DMS53 treated with DMSO at 0.1 percent for 48 hours (cell line): Measurements from ENCODE around the gene ACACA.

ENCODE experiments used
- DNase-seq: peaks from one replicate; lab custom pipeline; 2025; ENCODE audit not compliant: unreplicated experiment; lab: John Stamatoyannopoulos, UW

The ACACA gene

GRCh38 chr17:37239690-37240334, 166.8 kb downstream of the ACACA start:
- no peak for DNase-seq

GRCh38 chr17:37234106-37234505, 172.5 kb downstream of the ACACA start:
- no peak for DNase-seq

GRCh38 chr17:37233036-37233435, 173.6 kb downstream of the ACACA start:
- no peak for DNase-seq

- DNase-seq, result no peak
Observed at GRCh38 chr17:37231887-37232286, 174.7 kb downstream of the ACACA start.

GRCh38 chr17:37230633-37231032, 176.0 kb downstream of the ACACA start:
- no peak for DNase-seq

GRCh38 chr17:37225465-37225864, 181.2 kb downstream of the ACACA start:
- no peak for DNase-seq

GRCh38 chr17:37221865-37222264, 184.8 kb downstream of the ACACA start:
- no peak for DNase-seq

- no peak for DNase-seq
Observed at GRCh38 chr17:37220607-37220953, 186.1 kb downstream of the ACACA start.

GRCh38 chr17:37219876-37220606, 186.6 kb downstream of the ACACA start:
- no peak for DNase-seq

GRCh38 chr17:37218849-37219248, 187.8 kb downstream of the ACACA start:
- no peak for DNase-seq

- no peak for DNase-seq
Observed at GRCh38 chr17:37214416-37214815, 192.2 kb downstream of the ACACA start.

GRCh38 chr17:37213927-37214326, 192.7 kb downstream of the ACACA start:
- no peak for DNase-seq

- no peak for DNase-seq
Observed at GRCh38 chr17:37212179-37212578, 194.5 kb downstream of the ACACA start.

GRCh38 chr17:37211136-37211535, 195.5 kb downstream of the ACACA start:
- no peak for DNase-seq

GRCh38 chr17:37207103-37207502, 199.5 kb downstream of the ACACA start:
- DNase-seq, result no peak

GRCh38 chr17:37206299-37206698, 200.3 kb downstream of the ACACA start:
- DNase-seq, result no peak

- no peak for DNase-seq
Observed at GRCh38 chr17:37200497-37200896, 206.1 kb downstream of the ACACA start.

GRCh38 chr17:37197336-37197735, 209.3 kb downstream of the ACACA start:
- no peak for DNase-seq

- no peak for DNase-seq
Observed at GRCh38 chr17:37194208-37194607, 212.4 kb downstream of the ACACA start.

- DNase-seq, result no peak
Observed at GRCh38 chr17:37191219-37191618, 215.4 kb downstream of the ACACA start.

- DNase-seq, result no peak
Observed at GRCh38 chr17:37190493-37190892, 216.1 kb downstream of the ACACA start.

- DNase-seq, result no peak
Observed at GRCh38 chr17:37188157-37188556, 218.5 kb downstream of the ACACA start.

GRCh38 chr17:37187262-37187661, 219.4 kb downstream of the ACACA start:
- no peak for DNase-seq
